Measurements from ENCODE around the gene ZFYVE21. TPM values are rescaled to one million over a fixed set of nuclear protein-coding genes. Genes with fewer than 3 reads are reported as not detected.

ZFYVE21 gene
- total RNA-seq, 1 experiment from 2014 or later: 31.3 TPM

DNA sequence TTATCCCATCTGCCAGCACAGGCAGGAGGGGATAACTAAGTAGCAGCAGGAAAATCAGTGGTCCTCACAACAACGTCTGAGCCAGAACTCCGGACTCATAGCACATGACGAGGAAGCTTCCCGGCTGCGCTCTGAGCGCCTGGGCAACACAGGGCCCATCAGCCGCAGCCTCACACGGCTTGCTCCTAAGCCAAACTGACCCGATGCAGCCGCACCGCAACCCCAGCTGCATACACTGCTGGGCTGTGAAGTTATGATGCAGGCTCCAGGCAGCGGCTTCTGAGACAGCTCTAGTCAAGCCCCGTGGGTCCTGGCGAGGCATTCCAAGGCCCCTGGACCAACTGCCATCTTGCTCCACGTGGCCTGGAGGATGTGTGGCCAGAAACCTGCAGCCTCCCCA is 28.1 kb downstream of the ZFYVE21 start (continued):
- TF ChIP-seq, protein P1, sequence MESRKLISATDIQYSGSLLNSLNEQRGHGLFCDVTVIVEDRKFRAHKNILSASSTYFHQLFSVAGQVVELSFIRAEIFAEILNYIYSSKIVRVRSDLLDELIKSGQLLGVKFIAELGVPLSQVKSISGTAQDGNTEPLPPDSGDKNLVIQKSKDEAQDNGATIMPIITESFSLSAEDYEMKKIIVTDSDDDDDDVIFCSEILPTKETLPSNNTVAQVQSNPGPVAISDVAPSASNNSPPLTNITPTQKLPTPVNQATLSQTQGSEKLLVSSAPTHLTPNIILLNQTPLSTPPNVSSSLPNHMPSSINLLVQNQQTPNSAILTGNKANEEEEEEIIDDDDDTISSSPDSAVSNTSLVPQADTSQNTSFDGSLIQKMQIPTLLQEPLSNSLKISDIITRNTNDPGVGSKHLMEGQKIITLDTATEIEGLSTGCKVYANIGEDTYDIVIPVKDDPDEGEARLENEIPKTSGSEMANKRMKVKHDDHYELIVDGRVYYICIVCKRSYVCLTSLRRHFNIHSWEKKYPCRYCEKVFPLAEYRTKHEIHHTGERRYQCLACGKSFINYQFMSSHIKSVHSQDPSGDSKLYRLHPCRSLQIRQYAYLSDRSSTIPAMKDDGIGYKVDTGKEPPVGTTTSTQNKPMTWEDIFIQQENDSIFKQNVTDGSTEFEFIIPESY (IDR thresholded peaks at IDR 0.05; ENCODE audit: extremely low read depth, insufficient replicate concordance, low read length): no peak
- TF ChIP-seq RAD21 (IDR thresholded peaks at IDR 0.05; ENCODE audit: low read depth): no peak
- no peak for TF ChIP-seq EGR1 (IDR thresholded peaks at IDR 0.05; ENCODE audit: low read depth)
- TF ChIP-seq JUND (IDR thresholded peaks at IDR 0.05): no peak

DNA sequence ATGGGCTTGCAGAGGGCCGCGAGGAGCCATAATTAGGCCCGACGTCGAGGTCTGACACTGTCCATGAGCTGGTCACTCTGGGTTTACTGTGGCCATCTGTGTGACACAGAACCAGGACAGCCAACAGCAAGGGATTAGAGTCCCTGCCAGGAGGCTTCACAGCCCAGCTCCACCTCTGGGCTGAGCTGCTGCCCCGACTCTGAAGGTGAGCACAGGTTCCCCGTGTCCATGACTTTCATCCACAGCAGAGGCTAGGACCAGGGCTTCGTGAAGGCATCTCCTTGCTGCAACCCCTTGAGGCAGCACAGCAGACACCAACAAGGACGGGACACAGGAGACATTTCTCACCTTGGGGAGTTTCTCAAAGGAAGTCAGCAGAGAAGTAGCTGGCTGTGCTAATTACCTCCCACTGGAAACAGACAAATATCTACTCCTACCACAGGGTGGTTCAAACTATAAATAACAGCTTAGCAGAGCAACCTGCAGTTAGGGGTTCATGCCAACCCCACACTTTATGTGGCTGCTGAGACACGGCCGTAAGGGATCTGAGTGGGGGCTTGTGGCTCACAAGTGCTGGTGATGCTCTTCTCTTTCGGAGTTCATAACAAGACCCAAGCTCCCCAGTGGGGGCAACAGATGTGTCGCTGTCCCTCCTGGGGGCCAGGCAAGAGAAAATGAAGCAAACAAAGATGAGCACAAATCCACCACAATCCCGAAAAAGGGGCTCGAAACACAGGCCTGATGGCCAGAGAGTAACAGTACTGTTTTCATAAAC is 29.2 kb downstream of the ZFYVE21 start:
- ChIA-PET CTCF (no interaction called here), POLR2A (no interaction called here), RAD21 (ENCODE audit: low non-redundant PET in 1 of 2, low total read pairs in 2 of 2, uncharacterized antibody in 2 of 2, unreplicated experiment in 2 of 2) (no interaction called here)
- Histone ChIP-seq H2AFZ (ENCODE audit: low read depth, low read length, poor library complexity, severe bottlenecking) (no peak overlapping the region), H3K9me2 (ENCODE audit: insufficient read depth) (no peaks in the 10 kb centered on the region), H3K27ac (ENCODE audit: low read depth, low read length) (no peak overlapping the region), H3K4me2 (ENCODE audit: low read length) (no peak overlapping the region), H3K9me3 (ENCODE audit: control insufficient read depth in 1 of 2, insufficient read depth in 1 of 2, low read depth in 1 of 2, low read length in 2 of 2) (no peaks in the 10 kb centered on the region), H3K9ac (ENCODE audit: low read length) (no peak overlapping the region), H3K4me3 (replicated peaks in 1 of 2; ENCODE audit: low read depth in 1 of 2, low read length in 2 of 2) (no peak overlapping the region), H3K79me2 (ENCODE audit: insufficient read depth, low read length) (no peaks in the 10 kb centered on the region), H3K36me3 (ENCODE audit: control insufficient read depth in 1 of 2, insufficient read depth in 2 of 2, low read length in 2 of 2) (no peaks in the 10 kb centered on the region; a peak in 3 of 4 replicates), H3K27me3 (ENCODE audit: insufficient read depth, low read length) (no peaks in the 10 kb centered on the region), H4K20me1 (ENCODE audit: insufficient read depth) (no peaks in the 10 kb centered on the region), H3K4me1 (ENCODE audit: control insufficient read depth in 1 of 2, insufficient read depth in 2 of 2, low read length in 2 of 2) (no peaks in the 10 kb centered on the region)
- no peak for ATAC-seq
- no TSS peak for BruUV-seq (replicated peaks)
- DNase-seq (ENCODE audit: low read depth, low spot score): no peak
- TF ChIP-seq ELF1 (IDR thresholded peaks at IDR 0.05; ENCODE audit: borderline replicate concordance, low read depth) (no peak), FOSL1 (IDR thresholded peaks at IDR 0.05; ENCODE audit: low read depth) (no peak), YY1 (IDR thresholded peaks at IDR 0.05; ENCODE audit: extremely low read depth, insufficient replicate concordance, low read depth, low read length) (no peak), EGR1 (IDR thresholded peaks at IDR 0.05; ENCODE audit: low read depth) (no peak), ZFX (IDR thresholded peaks at IDR 0.05) (no peak), EZH2phosphoT487 (IDR thresholded peaks at IDR 0.05; ENCODE audit: borderline replicate concordance) (no peak), JUND (IDR thresholded peaks at IDR 0.05) (no peak), SP1 (IDR thresholded peaks at IDR 0.05; ENCODE audit: low read depth) (no peak), CEBPB (IDR thresholded peaks at IDR 0.05; ENCODE audit: low read depth) (no peak), SRF (IDR thresholded peaks at IDR 0.05; ENCODE audit: low read depth) (no peak), SIN3A (IDR thresholded peaks at IDR 0.05; ENCODE audit: low read depth) (no peak)
- TF ChIP-seq, protein P2, sequence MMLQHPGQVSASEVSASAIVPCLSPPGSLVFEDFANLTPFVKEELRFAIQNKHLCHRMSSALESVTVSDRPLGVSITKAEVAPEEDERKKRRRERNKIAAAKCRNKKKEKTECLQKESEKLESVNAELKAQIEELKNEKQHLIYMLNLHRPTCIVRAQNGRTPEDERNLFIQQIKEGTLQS (IDR thresholded peaks at IDR 0.05): no peak
- TF ChIP-seq, protein P3, sequence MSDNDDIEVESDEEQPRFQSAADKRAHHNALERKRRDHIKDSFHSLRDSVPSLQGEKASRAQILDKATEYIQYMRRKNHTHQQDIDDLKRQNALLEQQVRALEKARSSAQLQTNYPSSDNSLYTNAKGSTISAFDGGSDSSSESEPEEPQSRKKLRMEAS (IDR thresholded peaks at IDR 0.05): no peak
- intact Hi-C loops (cut with micrococcal nuclease): no loop called here
